LoVo (cell line): ENCODE measurements around the gene EVA1A.
"Not testable (repeated sequence)": the region's sequence is repeated elsewhere in the genome, so short reads cannot be mapped to it uniquely, and the experiment has no call there.

Experiments
- DNase-seq: peaks from one replicate; pipeline ENCODE4 v3.0.0-alpha.2; 2016; ENCODE audit warnings: low spot score

Gene EVA1A

GRCh38 chr2:75480971-75481836 is 79.5 kb downstream of the EVA1A start:
- no peak for DNase-seq

GRCh38 chr2:75477696-75478095 is 83.0 kb downstream of the EVA1A start:
- DNase-seq: not testable (repeated sequence)

- DNase-seq: no peak
Observed at GRCh38 chr2:75476761-75477160, 84.0 kb downstream of the EVA1A start.

GRCh38 chr2:75475976-75476375 is 84.8 kb downstream of the EVA1A start:
- no peak for DNase-seq

GRCh38 chr2:75475049-75475448 is 85.7 kb downstream of the EVA1A start:
- DNase-seq: no peak

GRCh38 chr2:75474115-75474514 is 86.6 kb downstream of the EVA1A start:
- DNase-seq: no peak

GRCh38 chr2:75466708-75467311 is 93.9 kb downstream of the EVA1A start:
- DNase-seq: peak; percentile 15

- no peak for DNase-seq
Observed at GRCh38 chr2:75465317-75465984, 95.3 kb downstream of the EVA1A start.

GRCh38 chr2:75464348-75464946 is 96.3 kb downstream of the EVA1A start:
- DNase-seq: peak; percentile 5

GRCh38 chr2:75462721-75463120 is 98.0 kb downstream of the EVA1A start:
- no peak for DNase-seq

GRCh38 chr2:75462206-75462605 is 98.5 kb downstream of the EVA1A start:
- no peak for DNase-seq

- DNase-seq: no peak
Observed at GRCh38 chr2:75460630-75461029, 100.1 kb downstream of the EVA1A start.

- no peak for DNase-seq
Observed at GRCh38 chr2:75459565-75460310, 101.0 kb downstream of the EVA1A start.

GRCh38 chr2:75458201-75458600 is 102.5 kb downstream of the EVA1A start:
- no peak for DNase-seq

- no peak for DNase-seq
Observed at GRCh38 chr2:75456825-75457224, 103.9 kb downstream of the EVA1A start.

- DNase-seq: no peak
Observed at GRCh38 chr2:75456111-75456510, 104.6 kb downstream of the EVA1A start.

GRCh38 chr2:75454241-75454620 is 106.5 kb downstream of the EVA1A start:
- DNase-seq: no peak

- no peak for DNase-seq
Observed at GRCh38 chr2:75453384-75454240, 107.1 kb downstream of the EVA1A start.

- no peak for DNase-seq
Observed at GRCh38 chr2:75450068-75450467, 110.7 kb downstream of the EVA1A start.

GRCh38 chr2:75447176-75447575 is 113.6 kb downstream of the EVA1A start:
- DNase-seq: no peak
